ENCODE data around the gene GRM5.

DNA sequence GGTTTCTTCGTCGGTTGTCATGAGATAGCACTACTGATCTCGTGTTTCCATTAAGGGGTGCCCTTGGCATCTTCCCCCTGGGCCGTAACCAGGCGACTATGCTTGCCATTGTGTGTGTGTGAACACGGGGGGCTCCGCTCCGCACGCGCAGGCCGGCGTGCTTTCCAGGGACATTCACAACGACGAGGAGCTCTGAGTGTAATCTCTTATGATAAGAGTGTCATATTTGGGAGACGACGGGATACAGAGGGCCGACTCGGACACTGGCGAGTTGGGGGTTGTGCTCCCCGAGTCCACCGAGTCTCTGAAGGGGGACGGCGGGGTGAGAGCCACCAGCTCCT is 557.4 kb downstream of the GRM5 start:
- TF ChIP-seq, protein P1, sequence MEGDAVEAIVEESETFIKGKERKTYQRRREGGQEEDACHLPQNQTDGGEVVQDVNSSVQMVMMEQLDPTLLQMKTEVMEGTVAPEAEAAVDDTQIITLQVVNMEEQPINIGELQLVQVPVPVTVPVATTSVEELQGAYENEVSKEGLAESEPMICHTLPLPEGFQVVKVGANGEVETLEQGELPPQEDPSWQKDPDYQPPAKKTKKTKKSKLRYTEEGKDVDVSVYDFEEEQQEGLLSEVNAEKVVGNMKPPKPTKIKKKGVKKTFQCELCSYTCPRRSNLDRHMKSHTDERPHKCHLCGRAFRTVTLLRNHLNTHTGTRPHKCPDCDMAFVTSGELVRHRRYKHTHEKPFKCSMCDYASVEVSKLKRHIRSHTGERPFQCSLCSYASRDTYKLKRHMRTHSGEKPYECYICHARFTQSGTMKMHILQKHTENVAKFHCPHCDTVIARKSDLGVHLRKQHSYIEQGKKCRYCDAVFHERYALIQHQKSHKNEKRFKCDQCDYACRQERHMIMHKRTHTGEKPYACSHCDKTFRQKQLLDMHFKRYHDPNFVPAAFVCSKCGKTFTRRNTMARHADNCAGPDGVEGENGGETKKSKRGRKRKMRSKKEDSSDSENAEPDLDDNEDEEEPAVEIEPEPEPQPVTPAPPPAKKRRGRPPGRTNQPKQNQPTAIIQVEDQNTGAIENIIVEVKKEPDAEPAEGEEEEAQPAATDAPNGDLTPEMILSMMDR (IDR thresholded peaks at IDR 0.05; ENCODE audit: low read depth, low read length), result no peak
- no peak for TF ChIP-seq EZH2phosphoT487 (IDR thresholded peaks at IDR 0.05; ENCODE audit: low read depth)
